IMR-90 (cell line): ENCODE measurements around the gene TRIM17. TPM values are rescaled to one million over a fixed set of nuclear protein-coding genes. Genes with fewer than 3 reads are reported as not detected.

Source experiments
- ATAC-seq: fragments of 200-7000 bp; cut with Tn5 transposase; 2 replicates; pipeline ENCODE4 v1.9.1; 2020; ENCODE audit warnings: low read depth, mild to moderate bottlenecking, moderate library complexity
- BruUV-seq: library from RNA; stranded (reverse); fragments of 400-500 nt; replicated peaks from 2 replicates; lab custom pipeline; 2021; lab: Mats Ljungman, UMichigan
- CTCF ChIA-PET: fragments of 300-600 bp; formaldehyde crosslinking; extraction: SDS; loops from one replicate; lab custom pipeline; 2021; ENCODE audit warnings: antibody characterized with exemption; lab: Yijun Ruan, JAX
- POLR2A ChIA-PET: fragments of 300-600 bp; sonication (Branson Sonifier 250); formaldehyde crosslinking; loops from one replicate; lab custom pipeline; 2022; ENCODE audit warnings: antibody characterized with exemption; ENCODE audit not compliant: unreplicated experiment; lab: Charles Lee
- DNase-seq: peaks from one replicate; pipeline ENCODE4 v3.0.0; 2013
- H2AFZ ChIP-seq: replicated peaks from 2 replicates; pipeline ENCODE3; 2013; ENCODE audit warnings: low read length, mild to moderate bottlenecking; ENCODE audit not compliant: poor library complexity
- H2AK5ac ChIP-seq: 2 replicates; pipeline ENCODE4 v1.6.1; 2013; ENCODE audit warnings: low read depth, low read length, inconsistent platforms
- H2AK9ac ChIP-seq: replicated peaks from 2 replicates; pipeline ENCODE3; 2013; ENCODE audit warnings: mild to moderate bottlenecking, low read depth, low read length, moderate library complexity; ENCODE audit not compliant: poor library complexity
- H2BK120ac ChIP-seq: 2 replicates; pipeline ENCODE4 v1.6.1; 2013; ENCODE audit warnings: low read depth, low read length, inconsistent platforms
- H2BK15ac ChIP-seq: 3 replicates; pipeline ENCODE4 v1.6.1; 2013; ENCODE audit warnings: low read depth, low read length, inconsistent platforms
- H2BK20ac ChIP-seq: 2 replicates; pipeline ENCODE4 v1.6.1; 2013; ENCODE audit warnings: low read depth, mild to moderate bottlenecking, inconsistent platforms, low read length, moderate library complexity
- H2BK5ac ChIP-seq: 2 replicates; pipeline ENCODE4 v1.6.1; 2013; ENCODE audit warnings: mild to moderate bottlenecking, low read depth, low read length, inconsistent platforms; ENCODE audit not compliant: poor library complexity, severe bottlenecking
- H3K14ac ChIP-seq: replicated peaks from 2 replicates; pipeline ENCODE4 v1.6.1; 2013; ENCODE audit warnings: low read depth, low read length, inconsistent platforms
- H3K18ac ChIP-seq: 2 replicates; pipeline ENCODE4 v1.6.1; 2013; ENCODE audit warnings: low read depth, low read length, control low read depth
- H3K23ac ChIP-seq: 2 replicates; pipeline ENCODE4 v1.6.1; 2013; ENCODE audit warnings: low read depth, low read length, inconsistent platforms
- H3K27ac ChIP-seq: 2 replicates; pipeline ENCODE4 v1.5.1; 2013; ENCODE audit warnings: mild to moderate bottlenecking, control low read depth, low read length; ENCODE audit not compliant: insufficient read depth
- H3K27me3 ChIP-seq: 2 replicates; pipeline ENCODE4 v1.6.1; 2013; ENCODE audit warnings: low read length; ENCODE audit not compliant: control insufficient read depth, insufficient read depth
- H3K36me3 ChIP-seq: 2 replicates; pipeline ENCODE4 v1.6.1; 2013; ENCODE audit warnings: low read length, mixed read lengths; ENCODE audit not compliant: control insufficient read depth, insufficient read depth
- H3K4ac ChIP-seq: 2 replicates; pipeline ENCODE4 v1.6.1; 2013; ENCODE audit warnings: low read depth, low read length, inconsistent platforms
- H3K4me1 ChIP-seq: 2 replicates; pipeline ENCODE4 v1.6.1; 2013; ENCODE audit warnings: low read length, mixed read lengths; ENCODE audit not compliant: control insufficient read depth, insufficient read depth
- H3K4me2 ChIP-seq: 2 replicates; pipeline ENCODE4 v1.6.1; 2013; ENCODE audit warnings: low read depth, mild to moderate bottlenecking, control low read depth, low read length, moderate library complexity
- H3K4me3 ChIP-seq: 2 replicates; pipeline ENCODE4 v1.5.1; 2013; ENCODE audit warnings: low read depth, mild to moderate bottlenecking, control low read depth, low read length, moderate library complexity; ENCODE audit not compliant: insufficient read depth
- H3K56ac ChIP-seq: 2 replicates; pipeline ENCODE4 v1.6.1; 2013; ENCODE audit warnings: low read length, inconsistent platforms; ENCODE audit not compliant: insufficient read depth; ENCODE audit errors: extremely low read depth
- H3K79me1 ChIP-seq, 2 experiments: 2 replicates each; pipeline ENCODE4 v1.6.1; 2013; ENCODE audit warnings: low read length in 2 of 2, inconsistent platforms in 1 of 2, low read depth in 1 of 2
- H3K9ac ChIP-seq: 2 replicates; pipeline ENCODE4 v1.6.1; 2013; ENCODE audit warnings: low read depth, low read length, control low read depth
- H3K9me1 ChIP-seq: 2 replicates; pipeline ENCODE4 v1.6.1; 2013; ENCODE audit warnings: low read length, inconsistent platforms; ENCODE audit not compliant: insufficient read depth
- H3K9me3 ChIP-seq: 2 replicates; pipeline ENCODE4 v1.6.1; 2013; ENCODE audit warnings: low read length; ENCODE audit not compliant: control insufficient read depth, insufficient read depth
- H4K20me1 ChIP-seq: 2 replicates; pipeline ENCODE4 v1.6.1; 2013; ENCODE audit warnings: low read length, inconsistent platforms; ENCODE audit not compliant: insufficient read depth
- H4K5ac ChIP-seq: 2 replicates; pipeline ENCODE4 v1.6.1; 2013; ENCODE audit warnings: mild to moderate bottlenecking, low read depth, low read length, control low read depth
- H4K8ac ChIP-seq, 2 experiments: 2 replicates each; pipeline ENCODE4 v1.6.1; 2013; ENCODE audit warnings: low read depth in 2 of 2, low read length in 2 of 2, control low read depth in 1 of 2, inconsistent platforms in 1 of 2
- H4K91ac ChIP-seq: 2 replicates; pipeline ENCODE4 v1.6.1; 2013; ENCODE audit warnings: low read depth, low read length, inconsistent platforms; ENCODE audit not compliant: insufficient read depth
- BHLHE40 ChIP-seq: fragments of 150-350 bp; IDR thresholded peaks from 2 replicates; pipeline ENCODE4 v1.6.1; 2016; ENCODE audit warnings: mild to moderate bottlenecking, low read depth, low read length
- CEBPB ChIP-seq: IDR thresholded peaks from 2 replicates; pipeline ENCODE4 v1.6.1; 2012; ENCODE audit warnings: low read depth, low read length, improper control_type of control experiment
- CHD1 ChIP-seq: IDR thresholded peaks from 2 replicates; pipeline ENCODE4 v1.6.1; 2012; ENCODE audit warnings: low read depth, low read length, improper control_type of control experiment
- CTCF ChIP-seq: conservative IDR thresholded peaks from 2 replicates; pipeline ENCODE4 v1.5.1; 2012; ENCODE audit warnings: mild to moderate bottlenecking, low read depth, low read length, improper control_type of control experiment
- FOS ChIP-seq: fragments of 150-350 bp; IDR thresholded peaks from 2 replicates; pipeline ENCODE4 v1.6.1; 2016; ENCODE audit warnings: low read depth, low read length
- MAFK ChIP-seq: IDR thresholded peaks from 2 replicates; pipeline ENCODE4 v1.6.1; 2012; ENCODE audit warnings: low read depth, low read length, improper control_type of control experiment
- MXI1 ChIP-seq: IDR thresholded peaks from 2 replicates; pipeline ENCODE4 v1.6.1; 2012; ENCODE audit warnings: low read depth, mild to moderate bottlenecking, low read length, moderate library complexity, borderline replicate concordance
- NFE2L2 ChIP-seq: fragments of 150-350 bp; IDR thresholded peaks from 2 replicates; pipeline ENCODE4 v1.6.1; 2016; ENCODE audit warnings: low read depth, mild to moderate bottlenecking, low read length
- POLR2A ChIP-seq: IDR thresholded peaks from 2 replicates; pipeline ENCODE4 v1.6.1; 2012; ENCODE audit warnings: mild to moderate bottlenecking, low read depth, low read length
- RAD21 ChIP-seq: IDR thresholded peaks from 2 replicates; pipeline ENCODE4 v1.6.1; 2012; ENCODE audit warnings: low read length, improper control_type of control experiment
- RCOR1 ChIP-seq: IDR thresholded peaks from 2 replicates; pipeline ENCODE4 v1.6.1; 2012; ENCODE audit warnings: mild to moderate bottlenecking, low read length, improper control_type of control experiment; ENCODE audit not compliant: insufficient replicate concordance
- RFX5 ChIP-seq: IDR thresholded peaks from 2 replicates; pipeline ENCODE4 v1.8.0; 2012; ENCODE audit warnings: low read depth, mild to moderate bottlenecking, low read length, moderate library complexity
- SMC3 ChIP-seq: fragments of 150-350 bp; IDR thresholded peaks from 2 replicates; pipeline ENCODE4 v1.6.1; 2016; ENCODE audit warnings: low read depth, mild to moderate bottlenecking, antibody characterized with exemption, low read length, moderate library complexity
- WGBS, 2 experiments: methylation state at CpG; one replicate each; pipeline versions ENCODE4 v1.1.5 to v1.1.7; 2013; ENCODE audit warnings: missing lambda C conversion rate in 2 of 2; ENCODE audit not compliant: insufficient read length in 1 of 2; ENCODE audit errors: extremely low coverage in 2 of 2; 5-methylcytosine and 5-hydroxymethylcytosine counted together
- dilution Hi-C: fragments of 300-500 bp; cut with HindIII; formaldehyde crosslinking; loops from one replicate; pipeline ENCODE4 v1.14.3; 2018; ENCODE audit warnings: low sequenced_read_pairs; ENCODE audit not compliant: unreplicated experiment
- in situ Hi-C: fragments of 300-500 bp; cut with MboI; formaldehyde crosslinking; loops from 3 replicates; pipeline ENCODE4 v1.14.3; 2019; ENCODE audit warnings: low sequenced_read_pairs, inconsistent platforms, mixed read lengths
- intact Hi-C: fragments of 100-400 bp; cut with micrococcal nuclease; formaldehyde crosslinking; loops from 2 replicates; pipeline ENCODE4 v1.10.0; 2022
- polyA plus RNA-seq, 3 experiments: library from polyadenylated mRNA; depleted of rRNA; stranded (reverse); fragments of >200 nt; gene quantifications; 2 replicates each; pipeline ENCODE4 v1.2.3, GENCODE V29; 2012; ENCODE audit warnings: low replicate concordance in 1 of 3
- total RNA-seq: library from RNA; depleted of rRNA; stranded (reverse); fragments of >200 nt; gene quantifications from 2 replicates; pipeline ENCODE4 v1.2.3, GENCODE V29; 2012
- TF ChIP-seq, protein P1 (sequence below): fragments of 150-350 bp; IDR thresholded peaks from 2 replicates; pipeline ENCODE4 v1.6.1; 2017; ENCODE audit warnings: mild to moderate bottlenecking, antibody characterized with exemption, low read length, low read depth
- TF ChIP-seq, protein P2 (sequence below): fragments of 150-350 bp; IDR thresholded peaks from 2 replicates; pipeline ENCODE4 v1.6.1; 2016; ENCODE audit warnings: low read depth, mild to moderate bottlenecking, low read length, moderate library complexity, borderline replicate concordance

The TRIM17 gene
- total and polyA plus RNA-seq, 2 of the 4 experiments (the other 2 are of a cell fraction), result 0.39 TPM; not detected in 1

DNA sequence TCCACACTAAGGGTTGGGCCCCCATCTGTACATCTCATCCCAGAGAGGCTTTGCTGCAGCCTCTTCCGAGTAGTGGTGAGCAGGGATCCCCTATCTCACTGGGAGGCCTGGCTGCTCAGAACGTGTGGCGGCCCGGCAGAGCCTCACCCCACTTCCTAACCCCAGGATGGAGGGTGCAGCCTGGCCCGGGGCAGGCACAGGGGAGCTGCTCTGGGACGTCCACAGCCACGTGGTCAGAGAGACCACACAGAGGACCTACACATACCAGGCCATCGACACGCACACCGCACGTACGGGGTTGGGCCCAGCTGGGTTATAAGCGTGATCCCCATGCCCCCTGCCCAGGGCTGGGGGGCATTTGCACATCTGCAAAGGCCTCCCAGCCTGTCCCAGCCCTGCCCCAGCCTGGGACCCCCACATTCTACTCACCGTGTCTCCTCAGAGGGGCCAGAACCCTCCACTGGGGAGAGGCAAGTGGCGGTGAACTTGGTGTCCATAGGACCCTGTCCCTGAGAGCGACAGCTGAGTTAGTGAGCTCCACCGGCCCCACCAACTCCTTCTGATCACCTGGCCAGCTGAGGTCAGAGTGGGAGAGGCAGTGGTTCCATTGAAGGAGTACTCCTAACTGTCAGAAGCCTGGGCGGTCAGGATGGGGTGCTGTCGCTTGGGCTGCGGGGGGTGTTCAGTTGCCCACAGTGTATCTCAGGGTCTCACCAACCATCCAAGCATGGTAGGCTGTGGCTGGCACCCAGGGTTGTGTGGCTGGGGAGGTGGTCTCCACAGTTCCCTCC, 51.2 kb downstream of the TRIM17 start:
- no TSS peak for BruUV-seq
- Histone ChIP-seq H2AK9ac (no peak overlapping the region), H3K4me1 (no peaks in the 10 kb centered on the region; the same call in 1 of the 2 replicates), H4K5ac (no peak overlapping the region), H3K9me1 (no peaks in the 10 kb centered on the region), H2AK5ac (no peak overlapping the region), H3K23ac (no peak overlapping the region), H3K4me2 (no peak overlapping the region), H3K18ac (no peak overlapping the region), H2AFZ (no peak overlapping the region), H3K56ac (no peak overlapping the region), H4K20me1 (no peaks in the 10 kb centered on the region), H3K9me3 (no peaks in the 10 kb centered on the region), H3K9ac (no peak overlapping the region), H3K36me3 (no peaks in the 10 kb centered on the region), H2BK15ac (no peak overlapping the region), H2BK120ac (no peak overlapping the region), H3K14ac (no peak overlapping the region), H3K79me1 (no peaks in the 10 kb centered on the region), H4K91ac (no peak overlapping the region), H2BK20ac (no peak overlapping the region), H3K27me3 (0 out of 2 replicates have a peak, but pooled peaks cover 3% of the 10 kb centered on the region), H2BK5ac (no peak overlapping the region), H4K8ac (no peak overlapping the region), H3K4me3 (no peak overlapping the region), H3K4ac (no peak overlapping the region), H3K27ac (no peak overlapping the region)
- ChIA-PET POLR2A (no interaction called here), CTCF (no interaction called here)
- in situ Hi-C loops (no loop called here), intact Hi-C loops (no loop called here), dilution Hi-C loops (no loop called here)
- 73% methylated on average over 12 of the region's 20 CpGs; no CpG with 5 or more reads in 1 of the 2 experiments for WGBS, 2 experiments
- DNase-seq, result no peak
- TF ChIP-seq MXI1 (no peak), CEBPB (no peak), CTCF (no peak), RCOR1 (no peak), RAD21 (no peak), BHLHE40 (no peak), POLR2A (no peak), SMC3 (no peak), RFX5 (no peak), MAFK (no peak), NFE2L2 (no peak), CHD1 (no peak), FOS (no peak)
- TF ChIP-seq, protein P1, sequence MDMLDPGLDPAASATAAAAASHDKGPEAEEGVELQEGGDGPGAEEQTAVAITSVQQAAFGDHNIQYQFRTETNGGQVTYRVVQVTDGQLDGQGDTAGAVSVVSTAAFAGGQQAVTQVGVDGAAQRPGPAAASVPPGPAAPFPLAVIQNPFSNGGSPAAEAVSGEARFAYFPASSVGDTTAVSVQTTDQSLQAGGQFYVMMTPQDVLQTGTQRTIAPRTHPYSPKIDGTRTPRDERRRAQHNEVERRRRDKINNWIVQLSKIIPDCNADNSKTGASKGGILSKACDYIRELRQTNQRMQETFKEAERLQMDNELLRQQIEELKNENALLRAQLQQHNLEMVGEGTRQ, result no peak
- TF ChIP-seq, protein P2, sequence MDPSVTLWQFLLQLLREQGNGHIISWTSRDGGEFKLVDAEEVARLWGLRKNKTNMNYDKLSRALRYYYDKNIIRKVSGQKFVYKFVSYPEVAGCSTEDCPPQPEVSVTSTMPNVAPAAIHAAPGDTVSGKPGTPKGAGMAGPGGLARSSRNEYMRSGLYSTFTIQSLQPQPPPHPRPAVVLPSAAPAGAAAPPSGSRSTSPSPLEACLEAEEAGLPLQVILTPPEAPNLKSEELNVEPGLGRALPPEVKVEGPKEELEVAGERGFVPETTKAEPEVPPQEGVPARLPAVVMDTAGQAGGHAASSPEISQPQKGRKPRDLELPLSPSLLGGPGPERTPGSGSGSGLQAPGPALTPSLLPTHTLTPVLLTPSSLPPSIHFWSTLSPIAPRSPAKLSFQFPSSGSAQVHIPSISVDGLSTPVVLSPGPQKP, result no peak
- ATAC-seq, result no peak
